HCT116 (cell line): Measurements from ENCODE around the gene PEX5. TPM values are rescaled to one million over a fixed set of nuclear protein-coding genes. Genes with fewer than 3 reads are reported as not detected.

Source experiments
- ATAC-seq: fragments of 200-7000 bp; cut with Tn5 transposase; 2 replicates; pipeline ENCODE4 v1.9.1; 2020; ENCODE audit warnings: mild to moderate bottlenecking, moderate library complexity
- BruUV-seq: library from RNA; stranded (reverse); fragments of 400-500 nt; replicated peaks from 2 replicates; lab custom pipeline; 2021; lab: Mats Ljungman, UMichigan
- CTCF ChIA-PET: fragments of 300-600 bp; sonication (Branson Sonifier 250); formaldehyde crosslinking; loops from one replicate; lab custom pipeline; 2021; ENCODE audit warnings: antibody characterized with exemption; lab: Charles Lee
- POLR2A ChIA-PET: fragments of 300-600, 350-600 bp; sonication (Branson Sonifier 250); formaldehyde crosslinking; loops from one replicate; lab custom pipeline; 2021; ENCODE audit warnings: antibody characterized with exemption; lab: Charles Lee
- RAD21 ChIA-PET, 2 experiments: fragments of 300-600 bp; sonication (Branson Sonifier 250); formaldehyde crosslinking; loops; one replicate each; lab custom pipeline; 2023; ENCODE audit warnings: low total read pairs in 2 of 2; ENCODE audit not compliant: uncharacterized antibody in 2 of 2, unreplicated experiment in 2 of 2, low non-redundant PET in 1 of 2; lab: Charles Lee
- DNase-seq: peaks from one replicate; pipeline ENCODE4 v3.0.0-alpha.2; 2010; ENCODE audit warnings: low read depth, low spot score
- H2AFZ ChIP-seq: fragments of 200-600 bp; shearing (Covaris generic), sonication (generic); 2 replicates; pipeline ENCODE4 v1.6.1; 2017; ENCODE audit warnings: low read depth, mixed run types, mixed read lengths, antibody characterized with exemption, low read length; ENCODE audit not compliant: poor library complexity, severe bottlenecking
- H3K27ac ChIP-seq: 2 replicates; pipeline ENCODE4 v1.5.1; 2012; ENCODE audit warnings: low read depth, low read length
- H3K27me3 ChIP-seq: fragments of 200-600 bp; sonication (generic); 2 replicates; pipeline ENCODE4 v1.6.1; 2016; ENCODE audit warnings: mixed run types, low read length, mixed read lengths; ENCODE audit not compliant: insufficient read depth
- H3K36me3 ChIP-seq, 2 experiments: fragments of 200-500 bp in 1 of 2; fragments of 200-600 bp in 1 of 2; sonication (Bioruptor generic) in 1 of 2; sonication (generic) in 1 of 2; 2 replicates each; pipeline versions ENCODE4 v1.5.1 to v1.6.1; 2014 to 2016; ENCODE audit warnings: low read length in 2 of 2, inconsistent platforms in 1 of 2, mixed read lengths in 1 of 2, mixed run types in 1 of 2; ENCODE audit not compliant: insufficient read depth in 2 of 2, control insufficient read depth in 1 of 2
- H3K4me1 ChIP-seq, 2 experiments: fragments of 200-600 bp in 1 of 2; sonication (generic) in 1 of 2; 2 replicates each; pipeline versions ENCODE4 v1.5.1 to v1.6.1; 2012 to 2017; ENCODE audit warnings: low read length in 2 of 2, inconsistent platforms in 1 of 2, mild to moderate bottlenecking in 1 of 2, mixed read lengths in 1 of 2, mixed run types in 1 of 2, moderate library complexity in 1 of 2; ENCODE audit not compliant: insufficient read depth in 2 of 2, control insufficient read depth in 1 of 2
- H3K4me2 ChIP-seq: fragments of 200-600 bp; sonication (generic); 2 replicates; pipeline ENCODE4 v1.6.1; 2017; ENCODE audit warnings: mixed run types, low read length, mixed read lengths
- H3K4me3 ChIP-seq, 2 experiments: fragments of 200-600 bp in 1 of 2; sonication (generic) in 1 of 2; replicated peaks in 1 of 2; 2 replicates each; pipeline ENCODE4 v1.5.1; 2011 to 2016; ENCODE audit warnings: low read length in 2 of 2, control low read depth in 1 of 2, low read depth in 1 of 2, mild to moderate bottlenecking in 1 of 2, mixed read lengths in 1 of 2, mixed run types in 1 of 2
- H3K79me2 ChIP-seq: fragments of 200-600 bp; sonication (generic); 2 replicates; pipeline ENCODE4 v1.6.1; 2017; ENCODE audit warnings: mild to moderate bottlenecking, mixed run types, low read length, moderate library complexity, mixed read lengths; ENCODE audit not compliant: insufficient read depth
- H3K9ac ChIP-seq: fragments of 200-600 bp; sonication (generic); 2 replicates; pipeline ENCODE4 v1.6.1; 2016; ENCODE audit warnings: low read length, mixed read lengths
- H3K9me2 ChIP-seq: fragments of 200-600 bp; sonication (generic), shearing (Covaris generic); 2 replicates; pipeline ENCODE4 v1.6.1; 2017; ENCODE audit warnings: mixed run types, mild to moderate bottlenecking, moderate library complexity; ENCODE audit not compliant: insufficient read depth
- H3K9me3 ChIP-seq, 2 experiments: fragments of 200-500 bp in 1 of 2; fragments of 200-600 bp in 1 of 2; sonication (Bioruptor generic) in 1 of 2; sonication (generic) in 1 of 2; 2 replicates each; pipeline ENCODE4 v1.6.1; 2014 to 2017; ENCODE audit warnings: low read length in 2 of 2, mixed read lengths in 2 of 2, inconsistent platforms in 1 of 2, low read depth in 1 of 2, mild to moderate bottlenecking in 1 of 2, mixed run types in 1 of 2, moderate library complexity in 1 of 2; ENCODE audit not compliant: control insufficient read depth in 1 of 2, insufficient read depth in 1 of 2
- H4K20me1 ChIP-seq: fragments of 200-600 bp; sonication (generic), shearing (Covaris generic); 2 replicates; pipeline ENCODE4 v1.6.1; 2017; ENCODE audit warnings: mixed run types, mild to moderate bottlenecking, moderate library complexity; ENCODE audit not compliant: insufficient read depth
- ATF3 ChIP-seq: IDR thresholded peaks from 2 replicates; pipeline ENCODE4 v1.6.1; 2012
- CBX3 ChIP-seq: IDR thresholded peaks from 2 replicates; pipeline ENCODE4 v1.6.1; 2012; ENCODE audit warnings: low read depth
- CEBPB ChIP-seq: IDR thresholded peaks from 2 replicates; pipeline ENCODE4 v1.6.1; 2012; ENCODE audit warnings: low read depth
- CTCF ChIP-seq, 3 experiments: fragments of 200-600 bp in 1 of 3; sonication (generic) in 1 of 3; IDR thresholded peaks in 2 of 3; conservative IDR thresholded peaks in 1 of 3; 2 replicates each; pipeline ENCODE4 v1.5.1; 2012 to 2017; ENCODE audit warnings: low read depth in 2 of 3, low read length in 2 of 3, antibody characterized with exemption in 1 of 3, borderline replicate concordance in 1 of 3, control low read depth in 1 of 3, mild to moderate bottlenecking in 1 of 3, mixed read lengths in 1 of 3, mixed run types in 1 of 3, moderate library complexity in 1 of 3; ENCODE audit not compliant: insufficient read depth in 1 of 3
- EGR1 ChIP-seq: IDR thresholded peaks from 2 replicates; pipeline ENCODE4 v1.6.1; 2012; ENCODE audit warnings: low read depth
- FOSL1 ChIP-seq: IDR thresholded peaks from 2 replicates; pipeline ENCODE4 v1.6.1; 2012; ENCODE audit warnings: low read depth
- JUND ChIP-seq: IDR thresholded peaks from 2 replicates; pipeline ENCODE4 v1.6.1; 2012
- MAX ChIP-seq: IDR thresholded peaks from 2 replicates; pipeline ENCODE4 v1.6.1; 2012
- SIN3A ChIP-seq: IDR thresholded peaks from 2 replicates; pipeline ENCODE4 v1.6.1; 2012; ENCODE audit warnings: low read depth
- SP1 ChIP-seq: IDR thresholded peaks from 2 replicates; pipeline ENCODE4 v1.6.1; 2012; ENCODE audit warnings: low read depth
- TCF7L2 ChIP-seq: IDR thresholded peaks from 2 replicates; pipeline ENCODE4 v1.7.0; 2011; ENCODE audit warnings: borderline replicate concordance, inconsistent platforms; ENCODE audit not compliant: insufficient read depth, insufficient read length; ENCODE audit errors: extremely low read depth
- YY1 ChIP-seq: IDR thresholded peaks from 2 replicates; pipeline ENCODE4 v1.6.1; 2011; ENCODE audit warnings: low read length, low read depth, moderate library complexity, mild to moderate bottlenecking; ENCODE audit not compliant: insufficient replicate concordance; ENCODE audit errors: extremely low read depth
- ZBTB33 ChIP-seq: IDR thresholded peaks from 2 replicates; pipeline ENCODE4 v1.6.1; 2011; ENCODE audit warnings: mild to moderate bottlenecking, low read length, moderate library complexity; ENCODE audit not compliant: insufficient replicate concordance; ENCODE audit errors: extremely low read depth
- ZFX ChIP-seq: fragments of 450-650 bp; IDR thresholded peaks from 2 replicates; pipeline ENCODE4 v1.6.1; 2017
- ZNF274 ChIP-seq: fragments of 200-500 bp; sonication (Bioruptor generic); IDR thresholded peaks from 2 replicates; pipeline ENCODE4 v1.6.1; 2014; ENCODE audit warnings: mild to moderate bottlenecking, low read depth, low read length, inconsistent platforms
- intact Hi-C: fragments of 100-400 bp; cut with micrococcal nuclease; formaldehyde crosslinking; loops from 2 replicates; pipeline ENCODE4 v1.10.0; 2022
- total RNA-seq: library from RNA; stranded (reverse); gene quantifications from one replicate; pipeline ENCODE4 v1.2.1, GENCODE V29; 2021; ENCODE audit not compliant: unreplicated experiment

The PEX5 gene
- total RNA-seq, 1 experiment from 2014 or later: 45.4 TPM

- CTCF ChIA-PET: no interaction called here
- POLR2A ChIA-PET: no interaction called here
- no peak for TF ChIP-seq JUND
- TF ChIP-seq ATF3: no peak
- no peak for TF ChIP-seq ZFX
- no peak for TF ChIP-seq MAX
- no peak for TF ChIP-seq CEBPB
- TF ChIP-seq ZBTB33: no peak
- no peak for TF ChIP-seq CBX3
- TF ChIP-seq ZNF274: no peak
- TF ChIP-seq FOSL1: no peak
- TF ChIP-seq SIN3A: no peak
- no peak for TF ChIP-seq YY1
- TF ChIP-seq TCF7L2: no peak
- no peak for TF ChIP-seq EGR1
- no peak for TF ChIP-seq CTCF (IDR thresholded peaks at IDR 0.05 in 2 of 3, conservative IDR thresholded peaks at IDR 0.05 in 1 of 3; ENCODE audit: borderline replicate concordance in 1 of 3, insufficient read depth in 1 of 3, low read depth in 2 of 3, low read length in 2 of 3)
- no peak for TF ChIP-seq SP1
- TF ChIP-seq, all 23 proteins: peak for 0
- Histone ChIP-seq H3K9ac (no peak overlapping the region), H3K27me3 (no peaks in the 10 kb centered on the region), H3K4me1 (no peaks in the 10 kb centered on the region; a peak in 1 of 4 replicates), H3K27ac (no peak overlapping the region), H3K9me3 (no peaks in the 10 kb centered on the region), H3K4me2 (no peak overlapping the region), H4K20me1 (no peaks in the 10 kb centered on the region), H3K79me2 (no peaks in the 10 kb centered on the region), H3K36me3 (no peaks in the 10 kb centered on the region), H3K4me3 (no peak overlapping the region), H3K9me2 (no peaks in the 10 kb centered on the region), H2AFZ (no peak overlapping the region)
- no TSS peak for BruUV-seq
- DNase-seq (no peak), ATAC-seq (no peak)
- RAD21 ChIA-PET: no interaction called here
- intact Hi-C loops: no loop called here
Observed at GRCh38 chr12:7221486-7221885, 32.0 kb downstream of the PEX5 start.
